OCI-LY1 (cell line): ENCODE data around the gene ANXA2R.

Experiments
- H2AFZ ChIP-seq: fragments of 200-600 bp; sonication (generic), shearing (Covaris generic); 2 replicates; pipeline ENCODE4 v1.6.0; 2014; ENCODE audit warnings: antibody characterized with exemption, mild to moderate bottlenecking, low read length
- H3F3A ChIP-seq: fragments of 200-600 bp; sonication (generic), shearing (Covaris generic); 2 replicates; pipeline ENCODE4 v1.6.0; 2014; ENCODE audit warnings: mild to moderate bottlenecking, antibody characterized with exemption, low read length, moderate library complexity; ENCODE audit not compliant: insufficient read depth
- H3K27ac ChIP-seq: fragments of 200-600 bp; sonication (generic); 2 replicates; pipeline ENCODE4 v1.5.1; 2014; ENCODE audit warnings: low read length, mixed run types, mild to moderate bottlenecking, low read depth; ENCODE audit not compliant: poor library complexity, severe bottlenecking
- H3K27me3 ChIP-seq: fragments of 200-600 bp; sonication (generic); 2 replicates; pipeline ENCODE4 v1.6.0; 2014; ENCODE audit warnings: antibody characterized with exemption, mild to moderate bottlenecking, low read length, moderate library complexity; ENCODE audit not compliant: insufficient read depth
- H3K36me3 ChIP-seq: fragments of 200-600 bp; sonication (generic); 2 replicates; pipeline ENCODE4 v1.6.1; 2014; ENCODE audit warnings: mild to moderate bottlenecking, antibody characterized with exemption, low read length, moderate library complexity, mixed read lengths; ENCODE audit not compliant: insufficient read depth
- H3K4me1 ChIP-seq: fragments of 200-600 bp; sonication (generic); 2 replicates; pipeline ENCODE4 v1.5.1; 2014; ENCODE audit warnings: mild to moderate bottlenecking, low read length, moderate library complexity; ENCODE audit not compliant: insufficient read depth, severe bottlenecking
- H3K4me2 ChIP-seq: fragments of 200-600 bp; sonication (generic), shearing (Covaris generic); 2 replicates; pipeline ENCODE4 v1.6.1; 2014; ENCODE audit warnings: low read length
- H3K4me3 ChIP-seq: fragments of 200-600 bp; sonication (generic); 2 replicates; pipeline ENCODE4 v1.5.1; 2014; ENCODE audit warnings: low read length, low read depth, mild to moderate bottlenecking, mixed read lengths; ENCODE audit not compliant: poor library complexity, severe bottlenecking
- H3K79me2 ChIP-seq: fragments of 200-600 bp; shearing (Covaris generic); 2 replicates; pipeline ENCODE4 v1.6.1; 2016; ENCODE audit warnings: mixed run types, low read length, mixed read lengths; ENCODE audit not compliant: insufficient read depth
- H3K9ac ChIP-seq: fragments of 200-600 bp; sonication (generic), shearing (Covaris generic); 2 replicates; pipeline ENCODE4 v1.6.1; 2014; ENCODE audit warnings: mild to moderate bottlenecking, low read length, mixed read lengths
- H3K9me2 ChIP-seq: fragments of 200-600 bp; sonication (generic), shearing (Covaris generic); 2 replicates; pipeline ENCODE4 v1.6.1; 2014; ENCODE audit warnings: low read depth, mild to moderate bottlenecking, low read length, mixed read lengths
- H3K9me3 ChIP-seq: fragments of 200-600 bp; shearing (Covaris generic); 2 replicates; pipeline ENCODE4 v1.6.1; 2014; ENCODE audit warnings: low read length, mixed read lengths
- H4K20me1 ChIP-seq: fragments of 200-600 bp; sonication (generic), shearing (Covaris generic); 2 replicates; pipeline ENCODE4 v1.6.0; 2016; ENCODE audit warnings: mild to moderate bottlenecking, low read length; ENCODE audit not compliant: insufficient read depth
- EZH2 ChIP-seq: fragments of 200-600 bp; sonication (generic), shearing (Covaris generic); IDR thresholded peaks from 2 replicates; pipeline ENCODE4 v1.8.0; 2017; ENCODE audit warnings: borderline replicate concordance, mixed run types, mild to moderate bottlenecking, antibody characterized with exemption, low read length, moderate library complexity, mixed read lengths
- TF ChIP-seq, protein P1 (sequence below): fragments of 200-600 bp; sonication (generic), shearing (Covaris generic); IDR thresholded peaks from 2 replicates; pipeline ENCODE4 v1.5.1; 2017; ENCODE audit warnings: mild to moderate bottlenecking, antibody characterized with exemption, low read length, moderate library complexity, mixed read lengths

ANXA2R gene

DNA sequence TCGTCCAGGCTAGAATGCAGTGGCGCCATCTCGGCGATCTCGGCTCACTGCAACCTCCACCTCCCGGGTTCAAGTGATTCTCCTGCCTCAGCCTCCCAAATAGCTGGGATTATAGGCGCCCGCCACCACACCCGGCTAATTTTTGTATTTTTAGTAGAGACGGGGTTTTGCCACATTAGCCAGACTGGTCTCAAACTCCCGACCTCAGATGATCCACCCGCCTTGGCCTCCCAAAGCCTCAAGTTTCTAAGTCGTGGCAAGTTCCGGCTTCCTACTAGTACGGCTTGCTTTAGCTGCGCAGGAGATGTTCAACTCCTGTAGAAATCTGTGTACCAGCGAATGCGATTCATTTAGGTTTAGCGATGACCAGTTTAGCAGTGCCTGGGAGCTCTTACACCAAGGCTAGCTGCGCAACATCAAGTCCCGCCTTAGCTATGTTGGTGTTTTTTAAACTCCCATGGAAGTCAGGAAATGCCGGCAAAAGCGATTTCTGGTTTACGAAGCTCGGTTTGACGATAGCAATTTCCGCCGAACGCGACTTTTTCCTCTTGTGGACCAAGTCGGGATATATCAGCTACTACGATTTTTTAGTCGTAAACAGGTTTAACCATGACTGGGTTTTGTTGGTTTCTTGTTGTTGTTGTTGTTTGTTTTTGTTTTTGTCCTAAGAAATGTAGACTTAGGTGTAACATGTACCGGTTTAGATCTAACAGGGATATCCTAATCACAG lies 46.4 kb downstream of the ANXA2R start:
- Histone ChIP-seq H3K9ac (peak overlapping the region; percentile 53), H3K9me3 (no peaks in the 10 kb centered on the region; the same call in 1 of the 2 replicates), H3K4me2 (peak overlapping the region; percentile 80), H3K4me3 (peak overlapping the region; percentile 70), H3K36me3 (no peaks in the 10 kb centered on the region; the same call in 1 of the 2 replicates), H3K27me3 (no peaks in the 10 kb centered on the region), H2AFZ (peak overlapping the region; percentile 29; the same call in 1 of the 2 replicates), H3K27ac (no peak overlapping the region), H3K9me2 (no peaks in the 10 kb centered on the region), H3K79me2 (no peaks in the 10 kb centered on the region), H3F3A (no peaks in the 10 kb centered on the region), H3K4me1 (peaks cover 33% of the 10 kb centered on the region), H4K20me1 (no peaks in the 10 kb centered on the region)
- TF ChIP-seq, protein P1, sequence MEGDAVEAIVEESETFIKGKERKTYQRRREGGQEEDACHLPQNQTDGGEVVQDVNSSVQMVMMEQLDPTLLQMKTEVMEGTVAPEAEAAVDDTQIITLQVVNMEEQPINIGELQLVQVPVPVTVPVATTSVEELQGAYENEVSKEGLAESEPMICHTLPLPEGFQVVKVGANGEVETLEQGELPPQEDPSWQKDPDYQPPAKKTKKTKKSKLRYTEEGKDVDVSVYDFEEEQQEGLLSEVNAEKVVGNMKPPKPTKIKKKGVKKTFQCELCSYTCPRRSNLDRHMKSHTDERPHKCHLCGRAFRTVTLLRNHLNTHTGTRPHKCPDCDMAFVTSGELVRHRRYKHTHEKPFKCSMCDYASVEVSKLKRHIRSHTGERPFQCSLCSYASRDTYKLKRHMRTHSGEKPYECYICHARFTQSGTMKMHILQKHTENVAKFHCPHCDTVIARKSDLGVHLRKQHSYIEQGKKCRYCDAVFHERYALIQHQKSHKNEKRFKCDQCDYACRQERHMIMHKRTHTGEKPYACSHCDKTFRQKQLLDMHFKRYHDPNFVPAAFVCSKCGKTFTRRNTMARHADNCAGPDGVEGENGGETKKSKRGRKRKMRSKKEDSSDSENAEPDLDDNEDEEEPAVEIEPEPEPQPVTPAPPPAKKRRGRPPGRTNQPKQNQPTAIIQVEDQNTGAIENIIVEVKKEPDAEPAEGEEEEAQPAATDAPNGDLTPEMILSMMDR, result no peak

DNA sequence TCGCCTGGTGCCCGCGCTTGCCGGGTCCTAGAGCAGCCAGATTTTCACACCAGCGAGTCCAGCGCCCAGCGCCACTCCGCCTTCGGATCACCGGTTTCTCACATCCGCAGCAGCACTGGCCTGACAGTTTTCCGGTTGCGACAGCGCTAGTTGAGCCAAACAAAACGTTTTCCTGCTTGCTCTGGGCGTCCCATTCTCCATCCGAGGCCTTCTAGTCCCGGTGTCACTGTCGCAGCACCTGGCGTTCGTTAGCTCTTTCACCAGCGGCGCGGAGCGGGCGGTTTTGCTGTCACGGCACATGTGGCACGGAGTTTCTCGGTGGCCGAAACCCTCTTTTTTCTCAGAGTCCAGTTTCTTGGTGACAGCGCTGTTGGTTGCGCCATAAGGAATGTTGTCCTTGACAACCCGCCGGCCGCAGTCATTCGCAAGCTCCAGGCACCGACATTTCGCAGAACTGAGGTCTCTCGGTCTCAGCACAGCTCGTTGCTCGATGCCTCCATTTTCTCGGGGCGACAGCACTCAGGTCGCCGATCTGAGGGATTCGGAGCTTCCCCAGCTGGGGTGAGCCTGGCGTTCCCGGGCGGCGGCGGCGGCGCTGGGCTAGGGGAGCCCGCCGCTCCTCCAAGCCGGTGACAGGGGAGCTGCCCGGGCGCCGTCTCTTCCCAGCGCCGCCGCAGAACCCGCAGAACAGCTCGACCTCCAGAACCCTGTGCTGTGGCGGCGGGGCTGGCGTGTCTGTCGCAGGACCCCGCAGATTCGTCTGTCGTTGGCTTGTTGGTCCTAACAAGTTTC lies 47.8 kb downstream of the ANXA2R start:
- peaks cover 33% of the 10 kb centered on the region for H3K4me1 ChIP-seq
- peak overlapping the region; percentile 69 for H3K4me3 ChIP-seq
- H3K4me2 ChIP-seq, result peak overlapping the region; percentile 80
- no peak overlapping the region for H3K27ac ChIP-seq
- H2AFZ ChIP-seq, result peak overlapping the region; percentile 60
- no peaks in the 10 kb centered on the region for H3K27me3 ChIP-seq
- no peaks in the 10 kb centered on the region for H3K79me2 ChIP-seq
- no peaks in the 10 kb centered on the region for H3F3A ChIP-seq
- no peak for TF ChIP-seq EZH2
- TF ChIP-seq, protein P1, result no peak
- H3K9me3 ChIP-seq, result no peaks in the 10 kb centered on the region; the same call in 1 of the 2 replicates
- no peaks in the 10 kb centered on the region for H4K20me1 ChIP-seq
- no peaks in the 10 kb centered on the region; the same call in 1 of the 2 replicates for H3K9me2 ChIP-seq
- peak overlapping the region; percentile 62 for H3K9ac ChIP-seq
- H3K36me3 ChIP-seq, result no peaks in the 10 kb centered on the region; the same call in 1 of the 2 replicates

DNA sequence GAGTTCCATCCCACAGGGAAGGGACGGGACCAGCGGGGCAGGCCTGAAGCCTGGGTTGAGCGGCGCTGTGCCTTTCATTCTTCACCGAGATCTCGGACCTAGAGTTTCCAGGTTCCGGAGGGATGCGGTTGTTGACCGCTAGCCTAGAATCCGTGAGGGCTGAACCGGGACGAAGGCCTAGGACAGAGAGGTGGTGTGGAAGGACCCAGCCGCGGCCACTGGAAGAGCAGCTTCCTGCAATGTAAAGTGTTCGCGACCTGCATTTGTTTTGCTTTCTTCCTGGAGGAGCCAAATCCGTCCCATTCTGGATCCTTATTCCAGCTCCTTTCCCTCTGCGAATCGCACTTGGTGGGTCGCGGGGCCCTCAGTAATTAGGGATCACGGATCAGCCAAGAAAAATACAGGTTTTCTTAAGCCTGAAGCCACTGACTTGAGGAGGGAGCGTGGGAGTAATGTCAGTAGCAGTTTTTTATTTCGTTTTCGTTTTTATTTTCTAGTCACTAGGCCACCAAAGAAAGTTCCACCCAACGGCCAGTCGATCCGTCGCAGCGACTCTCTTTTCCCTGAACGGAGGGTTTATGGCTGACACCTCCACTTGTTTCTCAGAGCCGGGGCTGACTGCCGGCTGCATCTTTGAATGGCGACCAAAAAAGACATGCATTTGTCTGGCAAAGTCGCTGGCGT lies 48.6 kb downstream of the ANXA2R start:
- Histone ChIP-seq H3K27me3 (no peaks in the 10 kb centered on the region), H3K4me3 (peak overlapping the region; percentile 69), H3K27ac (no peak overlapping the region), H3K9me2 (no peaks in the 10 kb centered on the region; the same call in 1 of the 2 replicates), H3K4me1 (peaks cover 33% of the 10 kb centered on the region), H3K79me2 (no peaks in the 10 kb centered on the region), H3F3A (no peaks in the 10 kb centered on the region), H3K9ac (peak overlapping the region; percentile 62; the same call in 1 of the 2 replicates), H4K20me1 (no peaks in the 10 kb centered on the region), H3K4me2 (peak overlapping the region; percentile 80), H2AFZ (0 out of 2 replicates have a peak overlapping the region, but pooled peaks have one; percentile 60), H3K9me3 (no peaks in the 10 kb centered on the region; the same call in 1 of the 2 replicates), H3K36me3 (no peaks in the 10 kb centered on the region; the same call in 1 of the 2 replicates)
- no peak for TF ChIP-seq EZH2
- TF ChIP-seq, protein P1, result no peak
